Measurements from ENCODE around the gene KAT2B.
"Not testable (repeated sequence)": the region's sequence is repeated elsewhere in the genome, so short reads cannot be mapped to it uniquely, and the experiment has no call there.

KAT2B gene

DNA sequence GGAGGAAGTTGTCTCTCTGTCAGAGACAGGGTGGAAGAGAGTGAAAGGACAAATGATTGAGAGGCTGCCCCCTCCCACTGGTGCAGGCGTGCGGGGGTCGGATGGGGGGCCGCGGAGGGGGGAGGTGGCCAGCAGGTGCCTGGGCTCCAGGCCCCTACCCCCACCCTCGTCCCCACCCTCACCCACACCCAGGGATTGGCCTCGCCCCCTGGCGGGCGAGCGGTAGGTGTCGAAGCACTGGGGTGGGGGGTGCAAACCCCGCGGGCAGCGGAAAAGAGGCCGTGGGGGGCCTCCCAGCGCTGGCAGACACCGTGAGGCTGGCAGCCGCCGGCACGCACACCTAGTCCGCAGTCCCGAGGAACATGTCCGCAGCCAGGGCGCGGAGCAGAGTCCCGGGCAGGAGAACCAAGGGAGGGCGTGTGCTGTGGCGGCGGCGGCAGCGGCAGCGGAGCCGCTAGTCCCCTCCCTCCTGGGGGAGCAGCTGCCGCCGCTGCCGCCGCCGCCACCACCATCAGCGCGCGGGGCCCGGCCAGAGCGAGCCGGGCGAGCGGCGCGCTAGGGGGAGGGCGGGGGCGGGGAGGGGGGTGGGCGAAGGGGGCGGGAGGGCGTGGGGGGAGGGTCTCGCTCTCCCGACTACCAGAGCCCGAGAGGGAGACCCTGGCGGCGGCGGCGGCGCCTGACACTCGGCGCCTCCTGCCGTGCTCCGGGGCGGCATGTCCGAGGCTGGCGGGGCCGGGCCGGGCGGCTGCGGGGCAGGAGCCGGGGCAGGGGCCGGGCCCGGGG, at the start of gene KAT2B:
Gene KAT2B (plus strand): TSS at position 682 of the 783 bp plus-strand sequence. CDS start 32 bp downstream, at position 714.
- peak; percentile 71 to 96 for DNase-seq

DNA sequence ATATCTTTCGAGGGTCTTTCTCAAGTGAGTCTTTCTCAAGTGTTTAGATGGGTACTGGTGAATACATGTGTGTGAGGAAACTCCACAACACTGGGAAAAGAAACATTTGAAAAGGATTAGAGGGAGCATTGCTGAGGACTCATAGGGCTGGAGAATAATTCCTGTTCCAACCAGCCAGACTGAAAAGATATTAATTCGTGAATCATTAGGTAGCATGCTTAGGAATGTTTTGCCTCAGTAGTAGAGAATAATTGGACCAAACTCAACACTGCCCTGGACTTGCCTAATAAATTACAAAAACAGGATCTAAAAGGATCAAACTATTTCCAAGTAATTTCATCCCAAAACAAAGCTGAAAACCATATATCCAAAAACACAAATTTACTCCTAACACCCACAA, 45.5 kb upstream of the KAT2B start:
- no peak for DNase-seq

DNA sequence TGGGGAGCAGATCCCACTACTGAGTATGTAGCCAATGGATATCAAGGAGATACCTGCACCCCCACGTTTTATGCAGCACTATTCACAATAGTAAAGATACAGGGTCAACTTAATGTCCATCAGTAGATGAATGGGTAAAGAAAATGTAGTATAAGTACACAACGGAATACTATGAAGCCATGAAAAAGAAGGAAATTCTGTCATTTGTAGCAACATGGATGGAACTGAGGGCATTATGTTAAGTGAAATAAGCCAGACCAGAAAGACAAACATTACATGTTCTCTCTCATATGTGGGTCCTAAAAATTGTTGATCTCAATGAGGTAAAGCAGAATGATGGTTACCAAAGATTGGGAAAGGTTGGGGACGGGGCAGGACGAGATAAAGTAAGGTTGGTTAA, 42.7 kb upstream of the KAT2B start:
- no peak for DNase-seq

DNA sequence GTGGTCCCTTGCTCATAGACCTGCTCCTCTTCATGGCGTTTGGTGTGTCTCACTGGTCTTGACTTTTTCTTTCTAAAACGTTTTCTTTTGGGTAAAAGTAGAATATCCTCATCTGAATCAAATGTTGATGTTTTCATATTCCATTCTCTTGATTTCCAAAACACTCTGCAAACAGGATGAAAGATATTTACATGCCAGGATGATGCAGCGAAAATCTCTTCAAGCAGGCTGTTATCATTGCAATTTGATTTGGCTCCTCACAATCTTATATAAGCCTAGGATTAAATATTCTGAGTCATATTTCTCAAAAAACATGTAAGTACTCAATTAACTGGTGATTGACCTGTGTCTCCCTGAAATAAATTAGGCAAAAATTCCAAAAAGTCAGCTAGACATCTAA, 38.3 kb upstream of the KAT2B start:
- DNase-seq, result no peak

DNA sequence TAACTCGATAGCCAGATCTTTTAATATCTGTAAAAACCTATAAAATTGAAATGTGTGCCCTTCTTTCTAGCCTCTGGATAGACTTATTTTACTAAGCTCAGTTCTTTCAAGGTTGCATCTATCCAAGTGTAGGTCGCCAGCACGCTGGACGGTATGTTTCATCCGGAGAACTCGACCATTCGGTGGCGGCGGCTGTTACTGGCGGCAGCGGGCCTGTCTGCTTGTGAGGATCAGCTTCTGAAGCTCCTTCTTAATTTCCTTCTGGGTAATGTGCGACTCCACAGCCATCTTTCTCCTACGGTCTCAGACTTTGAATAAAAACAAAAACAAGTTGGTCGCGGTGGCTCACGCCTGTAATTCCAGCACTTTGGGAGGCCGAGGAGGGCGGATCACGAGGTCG, 32.3 kb upstream of the KAT2B start:
- DNase-seq, result no peak

DNA sequence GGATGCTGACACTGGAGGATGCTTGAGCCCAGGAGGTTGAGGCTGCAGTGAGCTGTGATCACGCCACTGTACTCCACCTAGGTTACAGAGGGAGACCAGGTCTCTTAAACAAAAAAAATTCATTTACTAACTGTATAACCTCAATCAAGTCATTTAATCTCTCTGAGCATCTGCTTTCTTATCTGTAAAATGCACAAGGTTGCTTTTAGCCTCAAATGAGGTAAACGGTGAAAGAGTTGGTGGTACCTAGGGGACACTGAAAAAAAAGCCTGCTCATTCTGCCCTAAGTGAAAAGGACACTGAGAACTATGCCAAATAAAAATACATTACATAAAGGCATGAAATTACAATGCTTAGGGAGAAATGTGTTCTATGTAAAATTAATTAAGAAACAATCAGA, 31.6 kb upstream of the KAT2B start:
- DNase-seq, result no peak

DNA sequence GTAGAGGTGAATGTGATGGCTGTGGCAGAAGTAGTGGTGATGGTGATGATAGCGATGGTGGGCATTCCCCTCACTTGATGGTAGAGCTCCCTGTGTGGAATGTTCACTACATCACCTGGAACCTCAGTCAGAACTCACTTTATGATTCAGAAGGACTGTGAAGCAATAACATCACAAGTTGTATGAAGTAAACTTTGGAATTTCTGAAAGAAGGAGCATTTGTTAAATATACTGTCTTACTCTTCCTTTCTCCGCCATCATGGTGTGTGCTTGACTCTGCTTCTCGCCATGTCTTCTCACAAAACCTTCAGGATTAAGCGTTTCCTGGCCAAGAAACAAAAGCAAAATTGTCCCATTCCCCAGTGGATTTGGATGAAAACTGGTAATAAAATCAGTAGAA, 28.1 kb upstream of the KAT2B start, which contains the start of gene PP2D1:
Gene PP2D1 (minus strand): TSS at position 101 of the 400 bp plus-strand sequence. CDS start 192 bp downstream, outside the sequence.
- no peak for DNase-seq

DNA sequence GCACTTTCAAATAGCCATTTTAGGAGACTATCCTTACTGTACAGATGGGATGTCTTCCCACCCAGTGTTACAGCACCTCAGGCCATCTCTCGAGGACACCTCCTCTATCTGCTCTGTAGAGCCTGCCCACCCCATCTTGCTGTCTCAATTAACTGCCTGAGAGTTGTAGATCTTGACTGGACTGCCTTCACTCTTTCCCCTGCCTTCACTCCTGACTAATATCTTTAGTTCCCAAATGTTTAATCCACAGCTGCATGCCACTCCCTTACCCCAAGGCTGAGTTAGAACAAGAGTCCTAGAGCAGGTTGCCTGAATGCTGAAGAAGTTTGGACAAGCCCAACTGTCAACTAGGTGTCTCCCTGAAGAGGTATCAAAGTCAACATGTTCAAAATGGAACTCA, 26.9 kb upstream of the KAT2B start:
- no peak for DNase-seq

DNA sequence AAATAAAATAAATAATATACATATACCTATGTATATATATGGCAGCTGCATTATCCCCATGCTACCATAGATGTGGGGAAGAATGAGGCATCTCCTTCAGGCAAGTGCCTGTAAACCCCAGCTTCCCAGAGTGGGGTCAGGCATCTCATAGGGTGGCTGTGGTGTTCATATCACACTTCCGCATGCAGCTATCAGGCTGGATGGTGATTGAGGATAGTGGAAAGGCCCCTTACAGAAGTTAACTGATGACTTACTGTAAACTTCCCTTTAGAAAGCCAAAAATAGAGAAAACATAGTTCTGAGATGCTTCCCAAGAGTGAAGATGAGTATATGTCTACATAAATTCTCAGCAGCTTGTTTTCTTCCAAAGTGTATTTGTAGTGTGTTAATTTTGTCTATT, 24.7 kb upstream of the KAT2B start:
- no peak for DNase-seq

DNA sequence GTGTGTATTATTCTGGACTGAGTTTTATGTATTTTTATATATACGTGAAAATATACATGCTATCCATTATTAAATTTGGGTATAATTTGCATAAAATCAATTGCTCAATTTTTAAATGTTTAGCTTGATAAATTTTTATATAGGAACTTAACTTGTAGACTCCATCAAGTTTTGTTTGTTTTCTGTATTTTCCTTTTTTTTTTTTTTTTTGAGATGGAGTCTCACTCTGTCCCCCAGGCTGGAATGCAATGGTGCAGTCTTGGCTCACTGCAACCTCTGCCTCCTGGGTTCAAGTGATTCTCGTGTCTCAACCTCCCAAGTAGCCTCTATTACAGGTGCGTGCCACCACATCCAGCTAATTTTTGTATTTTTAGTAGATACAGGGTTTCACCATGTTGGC, 24.2 kb upstream of the KAT2B start:
- not testable (repeated sequence) for DNase-seq

DNA sequence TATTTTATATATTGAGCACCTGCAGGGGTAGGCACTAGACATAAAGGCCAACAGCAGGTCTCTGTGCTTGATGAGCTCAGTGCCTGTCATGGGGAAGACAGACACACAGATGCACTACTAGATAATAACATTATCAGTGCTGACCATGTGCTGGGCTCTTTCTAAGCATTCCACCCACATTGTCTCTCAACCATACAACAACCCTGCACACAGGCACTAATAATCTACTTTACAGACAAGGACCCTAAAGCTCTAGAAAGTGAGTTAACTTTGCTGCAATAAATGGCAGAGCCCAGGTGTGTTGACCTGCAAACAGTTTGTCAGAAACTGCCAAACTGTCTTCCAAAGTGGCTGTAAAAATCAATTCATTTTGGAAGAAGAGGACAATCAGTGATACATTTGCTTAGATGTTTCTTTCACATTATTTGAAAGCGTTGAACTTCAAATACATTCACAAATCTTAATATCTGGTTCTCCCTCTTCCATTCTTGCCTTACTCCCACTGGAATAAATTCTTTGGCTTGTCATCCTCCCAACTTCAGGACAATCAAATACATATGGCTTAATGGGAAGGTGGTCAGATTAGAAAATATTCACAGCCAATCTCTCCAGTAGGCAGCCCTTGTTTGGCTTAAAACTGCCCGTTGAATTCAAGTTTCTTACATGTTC, 17.2 kb upstream of the KAT2B start:
- DNase-seq, result no peak

DNA sequence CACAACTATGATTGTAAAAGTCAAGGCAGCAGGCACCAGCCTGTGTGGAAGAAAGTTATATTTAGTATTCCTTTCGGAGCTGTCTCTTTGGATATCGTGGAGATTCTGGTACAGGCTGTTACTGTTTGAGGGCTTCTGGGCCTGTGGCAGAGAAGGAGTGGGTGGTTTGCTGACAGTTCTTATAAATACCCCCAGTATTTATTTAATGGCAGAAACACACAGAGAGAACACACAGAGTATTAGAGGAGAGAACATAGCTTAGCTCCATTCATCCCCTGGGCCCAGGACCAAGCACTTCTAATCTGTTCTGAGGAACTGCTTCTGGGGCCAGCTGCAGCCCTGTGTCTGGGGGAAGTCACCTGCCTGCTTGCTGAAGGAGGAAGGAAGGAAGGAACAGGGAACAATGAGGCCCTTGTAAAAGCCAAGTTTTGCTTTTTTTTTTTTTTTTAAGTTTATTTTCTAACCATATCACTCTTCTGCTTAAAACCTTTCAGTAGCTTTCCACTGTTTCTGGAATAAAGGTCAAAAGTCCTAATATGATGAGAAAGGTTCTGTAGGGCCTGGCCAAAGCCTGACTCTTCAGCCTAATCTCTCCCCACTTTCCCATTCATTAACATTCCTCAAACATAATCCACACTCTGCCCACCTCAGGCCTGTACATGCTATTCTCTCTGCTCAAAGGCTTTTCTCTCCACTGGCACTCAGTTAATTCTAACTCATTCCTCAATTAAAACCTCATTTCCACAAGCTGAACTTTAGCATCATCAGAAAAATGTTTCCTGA, 16.4 kb upstream of the KAT2B start:
- no peak for DNase-seq

DNA sequence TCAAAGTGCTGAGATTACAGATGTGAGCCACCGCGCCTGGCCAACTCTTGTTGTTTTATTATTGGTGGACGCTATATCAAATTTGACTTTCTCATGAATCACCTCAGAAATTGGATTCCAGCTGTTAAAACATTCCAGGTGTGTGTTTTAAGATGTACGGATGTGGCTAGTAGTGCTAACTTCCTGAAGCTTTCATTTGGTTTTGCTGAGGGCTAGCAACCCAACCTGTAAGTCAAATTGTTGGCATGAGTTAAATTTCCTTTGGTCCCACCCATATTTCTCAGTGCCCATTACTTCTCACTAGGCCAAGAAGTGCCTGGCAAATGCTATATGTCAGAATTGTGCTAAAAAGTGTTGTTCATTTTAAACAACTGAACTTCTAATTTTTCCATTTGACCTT, 13.1 kb upstream of the KAT2B start:
- DNase-seq, result no peak

DNA sequence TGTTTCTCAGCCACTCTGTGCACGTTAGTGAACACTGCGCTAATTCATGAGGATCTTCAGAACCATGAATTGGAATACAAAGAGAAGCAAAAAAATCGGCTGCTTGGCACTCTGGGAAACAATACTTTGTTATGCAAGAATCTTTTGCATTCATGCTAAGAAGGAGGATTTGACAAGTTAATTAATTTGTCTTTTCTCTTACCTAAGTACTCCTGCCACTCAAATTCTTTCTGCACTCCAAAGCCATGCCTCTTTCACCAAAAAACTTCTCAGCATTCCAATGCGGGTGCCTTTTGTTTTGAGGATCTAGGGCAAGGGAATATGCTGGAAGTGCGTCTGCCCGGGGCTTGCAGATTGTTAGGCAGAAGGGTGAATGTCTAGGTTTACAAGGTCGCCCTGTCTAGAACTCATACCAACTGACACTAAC, 11.3 kb upstream of the KAT2B start:
- no peak for DNase-seq

DNA sequence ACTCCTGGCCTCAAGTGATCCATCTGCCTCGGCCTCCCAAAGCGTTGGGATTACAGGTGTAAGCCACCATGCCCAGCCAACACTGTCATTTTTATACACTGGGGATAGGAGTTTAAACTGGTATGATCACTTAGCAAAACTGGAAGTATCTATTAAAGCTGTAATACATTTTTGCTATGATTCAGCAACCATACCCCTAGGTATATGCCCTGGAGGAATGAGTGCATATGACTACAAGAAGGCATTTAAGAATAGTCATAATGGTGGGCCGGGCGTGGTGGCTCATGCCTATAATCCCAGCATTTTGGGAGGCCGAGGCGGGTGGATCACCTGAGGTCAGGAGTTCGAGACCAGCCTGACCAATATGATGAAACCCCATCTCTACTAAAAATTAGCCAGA, 8.3 kb upstream of the KAT2B start:
- DNase-seq, result not testable (repeated sequence)

DNA sequence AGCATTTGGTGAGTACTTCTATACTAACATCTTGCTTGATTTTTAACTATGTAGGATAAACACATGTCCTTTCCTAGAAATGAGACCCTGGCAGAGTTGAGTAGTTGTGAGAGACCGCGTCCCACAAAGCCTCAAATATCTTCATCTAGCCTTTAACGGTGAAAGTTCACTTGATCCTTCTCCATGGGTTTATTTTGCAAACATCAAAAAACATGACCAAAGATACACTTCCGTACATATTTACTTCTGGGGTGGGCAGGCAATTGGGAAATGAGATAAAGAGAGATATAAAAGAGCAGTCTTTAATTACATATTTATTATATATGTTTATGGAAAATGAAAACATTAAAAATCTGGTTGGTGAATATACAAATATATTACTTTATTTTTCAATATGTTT, 5.2 kb upstream of the KAT2B start:
- no peak for DNase-seq

DNA sequence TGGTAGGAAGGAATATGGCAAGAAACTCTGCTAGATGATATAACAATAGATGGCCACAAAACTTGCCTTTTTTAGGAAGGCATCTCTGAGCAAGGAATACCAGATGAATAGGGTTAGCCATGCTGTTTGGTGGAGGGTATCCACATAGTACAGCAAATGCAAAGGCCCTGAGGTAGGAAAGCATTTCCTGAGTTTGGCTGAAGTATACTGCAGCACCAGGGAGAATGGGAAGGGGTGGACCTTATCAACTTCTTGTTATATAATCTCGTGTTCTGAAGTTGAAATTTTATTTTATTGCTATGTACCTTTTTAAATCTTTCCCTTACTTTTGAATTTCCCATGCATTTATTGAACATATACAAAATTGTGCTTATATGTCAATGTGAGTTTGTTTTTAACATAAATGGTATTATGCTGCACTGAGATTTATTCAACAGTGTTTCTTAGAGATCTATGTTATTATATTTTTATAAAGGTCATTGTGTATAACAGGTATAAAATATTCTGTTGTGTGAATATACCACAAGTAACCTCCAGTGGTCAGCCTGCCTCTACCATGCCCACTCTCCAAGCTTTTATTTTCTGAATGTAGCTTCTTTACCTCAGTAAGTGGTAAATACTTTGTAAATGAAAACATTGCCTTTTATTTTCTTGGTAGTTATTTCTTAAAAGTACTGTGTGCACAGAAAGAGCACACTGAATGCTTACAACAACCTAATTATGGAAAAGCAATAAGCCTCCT, 2.8 kb upstream of the KAT2B start:
- DNase-seq, result peak in 1 of 2 experiments; percentile 45

DNA sequence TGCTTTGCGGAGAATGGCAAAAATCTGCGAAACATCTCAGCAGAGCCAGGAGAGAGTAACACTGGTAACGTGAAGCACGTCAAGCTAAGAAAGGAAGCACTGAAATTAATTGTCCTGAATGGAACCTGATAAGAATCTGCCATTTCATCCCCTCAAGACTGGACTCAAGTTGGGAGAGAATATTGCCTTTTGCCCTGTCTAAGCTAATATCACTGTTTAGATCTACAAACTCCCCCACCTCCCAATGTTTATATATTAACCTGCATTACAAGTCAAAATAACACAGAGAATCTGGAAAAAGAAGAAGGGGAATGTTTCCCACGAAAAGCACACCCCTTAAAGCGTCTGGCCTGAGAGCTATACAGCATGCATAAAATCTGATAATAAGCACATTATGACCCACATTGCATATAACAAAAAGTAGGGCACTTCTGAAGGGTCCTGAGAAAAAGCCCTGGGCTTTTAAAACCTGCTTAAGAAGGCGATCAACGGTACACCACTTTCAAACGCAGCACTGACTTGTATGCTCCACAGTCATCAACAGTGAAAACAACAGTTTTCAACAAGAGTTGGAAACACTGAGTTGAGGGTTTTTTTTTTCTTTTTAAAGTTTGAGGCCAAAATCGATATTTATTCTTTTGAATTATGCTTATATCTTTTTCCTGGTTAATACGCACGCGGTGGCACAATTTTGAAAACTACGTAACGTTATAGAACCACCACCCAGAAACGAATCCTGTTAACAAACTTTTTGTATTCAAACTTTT, 1.4 kb upstream of the KAT2B start:
- peak; percentile 14 to 35 for DNase-seq

DNA sequence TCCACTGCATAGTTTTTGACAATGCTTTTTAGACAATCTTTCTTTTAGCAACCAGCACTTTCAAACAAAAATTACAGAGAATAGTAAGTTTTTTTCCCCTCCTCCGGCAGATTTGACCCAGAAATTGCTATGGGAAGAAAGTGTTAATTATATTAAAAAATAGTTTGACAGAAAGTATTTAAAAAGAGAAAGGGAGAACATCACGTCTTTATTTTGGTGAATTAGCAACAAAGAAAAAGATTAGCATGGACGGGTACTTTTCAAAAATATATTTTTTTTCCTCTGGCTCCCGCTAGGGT, 831 bp upstream of the KAT2B start:
- no peak for DNase-seq

DNA sequence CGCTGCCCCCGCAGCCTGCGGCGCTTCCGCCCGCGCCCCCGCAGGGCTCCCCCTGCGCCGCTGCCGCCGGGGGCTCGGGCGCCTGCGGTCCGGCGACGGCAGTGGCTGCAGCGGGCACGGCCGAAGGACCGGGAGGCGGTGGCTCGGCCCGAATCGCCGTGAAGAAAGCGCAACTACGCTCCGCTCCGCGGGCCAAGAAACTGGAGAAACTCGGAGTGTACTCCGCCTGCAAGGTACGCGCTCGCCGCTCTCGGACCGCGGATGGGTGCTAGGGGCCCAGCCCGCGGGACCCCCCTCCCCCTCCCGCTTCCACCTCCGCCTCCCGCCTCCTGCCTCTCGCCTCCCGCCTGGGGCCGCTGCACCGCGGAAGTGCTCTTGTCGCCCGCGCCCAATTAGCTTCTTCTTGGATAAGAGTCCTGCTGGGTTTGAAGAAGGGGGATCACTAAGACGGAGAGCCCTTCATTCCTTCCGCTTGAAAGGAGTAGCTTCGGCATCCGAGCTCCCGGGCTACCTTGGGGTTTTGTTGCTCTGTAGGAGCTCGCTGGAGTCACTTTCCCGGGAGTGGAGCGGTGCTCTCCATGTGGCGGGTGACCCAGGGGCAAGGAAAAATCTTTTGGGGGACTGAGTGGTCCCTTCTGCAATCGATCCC, 426 bp downstream of the KAT2B start:
- DNase-seq, result peak; percentile 55 to 90

DNA sequence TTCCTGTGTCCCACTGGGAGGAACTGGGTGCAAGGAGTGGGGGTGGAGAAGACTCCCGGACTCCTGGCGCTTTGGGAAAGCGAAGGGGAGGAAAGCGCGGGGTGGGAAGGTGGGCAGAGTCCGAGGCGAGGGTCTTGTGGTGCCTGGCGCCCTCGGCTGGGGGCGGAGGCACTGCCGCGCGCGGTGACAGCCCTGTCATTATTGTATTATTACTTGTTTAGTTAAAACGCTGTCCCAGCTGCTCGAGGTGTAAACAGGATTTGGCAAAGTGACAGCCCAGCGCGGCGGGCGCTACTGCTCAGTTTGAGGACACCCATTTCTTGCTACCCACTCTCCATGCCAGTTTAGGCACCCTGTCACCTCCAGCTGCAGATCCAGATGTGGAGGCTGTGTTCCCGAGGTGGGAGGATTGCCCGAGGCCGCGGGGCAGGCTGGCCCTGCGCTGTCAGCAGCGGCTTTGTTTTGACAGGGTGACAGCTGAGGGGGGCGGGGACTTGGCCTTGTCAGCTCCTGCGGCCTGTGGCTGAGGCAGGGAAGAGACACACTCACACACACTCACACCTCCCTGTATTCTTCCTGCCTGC, 1.0 kb downstream of the KAT2B start:
- peak; percentile 69 to 84 for DNase-seq
